B cell (primary cell): Measurements from ENCODE around the gene PRDM15. TPM values are rescaled to one million over a fixed set of nuclear protein-coding genes. Genes with fewer than 3 reads are reported as not detected.

Source experiments
- ATAC-seq: fragments of 200-7000 bp; cut with Tn5 transposase; one replicate; pipeline ENCODE4 v1.10.0; 2021; ENCODE audit warnings: low read depth, mild to moderate bottlenecking, moderate number of reproducible peaks, moderate library complexity
- CTCF ChIA-PET: fragments of 350-600 bp; sonication (Branson Sonifier 250); formaldehyde crosslinking; loops from one replicate; lab custom pipeline; 2021; ENCODE audit warnings: antibody characterized with exemption, inconsistent platforms; lab: Charles Lee
- POLR2A ChIA-PET: fragments of 350-600 bp; sonication (Branson Sonifier 250); formaldehyde crosslinking; loops from one replicate; lab custom pipeline; 2021; ENCODE audit warnings: antibody characterized with exemption; lab: Charles Lee
- DNase-seq: peaks from one replicate; pipeline ENCODE4 v3.0.0; 2013
- H2AFZ ChIP-seq: 2 replicates; pipeline ENCODE4 v1.6.1; 2012; ENCODE audit warnings: mild to moderate bottlenecking, low read depth, low read length; ENCODE audit not compliant: insufficient read depth, poor library complexity, severe bottlenecking
- H3K27ac ChIP-seq, 2 donors: 1 replicate in 1 of 2; 2 replicates in 1 of 2; pipeline ENCODE4 v1.5.1; 2012 to 2013; ENCODE audit warnings: low read length in 2 of 2, mild to moderate bottlenecking in 2 of 2, moderate library complexity in 1 of 2
- H3K27me3 ChIP-seq, 4 experiments: fragments of 200-600 bp in 1 of 4; sonication (generic) in 1 of 4; replicated peaks in 1 of 4; 1 replicate in 2 of 4; 2 replicates in 2 of 4; pipeline versions ENCODE4 v1.6.1 to v1.7.0; 2013 to 2016; ENCODE audit warnings: low read length in 3 of 4, mild to moderate bottlenecking in 2 of 4, mixed read lengths in 1 of 4, moderate library complexity in 1 of 4; ENCODE audit not compliant: insufficient read depth in 4 of 4, control insufficient read depth in 3 of 4; ENCODE audit errors: control extremely low read depth in 1 of 4
- H3K36me3 ChIP-seq, 2 experiments: replicated peaks in 1 of 2; 1 replicate in 1 of 2; 2 replicates in 1 of 2; pipeline versions ENCODE4 v1.6.1 to v1.7.1; 2013; ENCODE audit warnings: low read length in 1 of 2; ENCODE audit not compliant: insufficient read depth in 2 of 2, control insufficient read depth in 1 of 2; ENCODE audit errors: control extremely low read depth in 1 of 2, extremely low read depth in 1 of 2
- H3K4me1 ChIP-seq, 2 donors: fragments of 200-600 bp in 1 of 2; sonication (generic) in 1 of 2; 1 replicate in 1 of 2; 2 replicates in 1 of 2; pipeline versions ENCODE4 v1.5.1 to v1.6.1; 2013 to 2017; ENCODE audit warnings: low read length in 2 of 2; ENCODE audit not compliant: control insufficient read depth in 2 of 2, insufficient read depth in 2 of 2
- H3K4me2 ChIP-seq: replicated peaks from 2 replicates; pipeline ENCODE3; 2012; ENCODE audit warnings: mild to moderate bottlenecking, low read depth, low read length; ENCODE audit not compliant: poor library complexity, severe bottlenecking
- H3K4me3 ChIP-seq, 5 experiments: fragments of 200-600 bp in 1 of 5; sonication (generic) in 1 of 5; 1 replicate in 3 of 5; 2 replicates in 2 of 5; pipeline versions ENCODE4 v1.5.1 to v1.7.0; 2011 to 2016; ENCODE audit warnings: low read length in 4 of 5, mild to moderate bottlenecking in 4 of 5, low read depth in 2 of 5, control low read depth in 1 of 5, moderate library complexity in 1 of 5; ENCODE audit not compliant: insufficient read depth in 1 of 5; ENCODE audit errors: control extremely low read depth in 1 of 5, extremely low read depth in 1 of 5
- H3K79me2 ChIP-seq: fragments of 200-600 bp; sonication (generic); one replicate; pipeline ENCODE4 v1.6.0; 2016; ENCODE audit warnings: low read length; ENCODE audit not compliant: control insufficient read depth, insufficient read depth
- H3K9ac ChIP-seq: fragments of 200-600 bp; sonication (generic); 2 replicates; pipeline ENCODE4 v1.6.1; 2017; ENCODE audit warnings: mild to moderate bottlenecking, low read length, moderate library complexity
- H3K9me3 ChIP-seq, 3 donors: one replicate each; pipeline versions ENCODE4 v1.6.1 to v1.7.1; 2013; ENCODE audit warnings: low read length in 2 of 3; ENCODE audit not compliant: control insufficient read depth in 2 of 3, insufficient read depth in 1 of 3; ENCODE audit errors: control extremely low read depth in 1 of 3
- H4K20me1 ChIP-seq: 2 replicates; pipeline ENCODE4 v1.6.0; 2012; ENCODE audit warnings: mild to moderate bottlenecking, low read length; ENCODE audit not compliant: insufficient read depth, control insufficient read depth, poor library complexity, severe bottlenecking
- H3K27ac Mint-ChIP-seq: one replicate; pipeline ENCODE4 v1.8.0; 2021; ENCODE audit warnings: mixed read lengths
- H3K27me3 Mint-ChIP-seq: one replicate; pipeline ENCODE4 v1.8.0; 2021; ENCODE audit warnings: mixed read lengths
- H3K4me1 Mint-ChIP-seq: one replicate; pipeline ENCODE4 v1.8.0; 2021; ENCODE audit warnings: mixed read lengths
- H3K4me3 Mint-ChIP-seq: one replicate; pipeline ENCODE4 v1.8.0; 2021; ENCODE audit warnings: mixed read lengths
- H3K9me3 Mint-ChIP-seq: one replicate; pipeline ENCODE4 v1.8.0; 2022; ENCODE audit warnings: mixed read lengths; ENCODE audit not compliant: insufficient read depth
- EZH2 ChIP-seq: IDR thresholded peaks from 2 replicates; pipeline ENCODE4 v1.6.1; 2012; ENCODE audit warnings: borderline replicate concordance, low read depth, mild to moderate bottlenecking, moderate library complexity, low read length; ENCODE audit not compliant: insufficient read depth, poor library complexity, severe bottlenecking
- WGBS: methylation state at CpG from one replicate; pipeline ENCODE4 v1.1.5; 2013; ENCODE audit warnings: missing lambda C conversion rate; ENCODE audit not compliant: insufficient coverage; 5-methylcytosine and 5-hydroxymethylcytosine counted together
- intact Hi-C: fragments of 100-400 bp; cut with micrococcal nuclease; formaldehyde crosslinking; loops from one replicate; pipeline ENCODE4 v1.10.0; 2022
- polyA plus RNA-seq: library from polyadenylated mRNA; depleted of rRNA; stranded (reverse); fragments of >200 nt; gene quantifications from 2 replicates; pipeline ENCODE4 v1.2.3, GENCODE V29; 2012
- total RNA-seq, 2 donors: library from RNA; stranded (reverse); fragments of 120-200 nt in 1 of 2; gene quantifications; 1 replicate in 1 of 2; 2 replicates in 1 of 2; pipeline versions ENCODE4 v1.2.3 to v1.2.4, GENCODE V29; 2013 to 2022
- TF ChIP-seq, protein P1 (sequence below): fragments of 200-600 bp; IDR thresholded peaks from one replicate; pipeline ENCODE4 v1.8.0; 2022; ENCODE audit warnings: antibody characterized with exemption, mild to moderate bottlenecking

PRDM15 gene
- total and polyA plus RNA-seq, 2 donors (not counting 1 experiment from before 2014, with no cell fraction given): 21.3 to 29.2 TPM

- no peaks in the 10 kb centered on the region for H3K27me3 ChIP-seq
- H3K9me3 ChIP-seq: no peaks in the 10 kb centered on the region
- H3K4me1 Mint-ChIP-seq: peaks cover 66% of the 10 kb centered on the region
- no peak for DNase-seq
- H3K27me3 Mint-ChIP-seq: no peaks in the 10 kb centered on the region
- peaks cover 44% of the 10 kb centered on the region for H4K20me1 ChIP-seq
- peak overlapping the region; percentile 73 for H3K4me3 Mint-ChIP-seq
- no peak for ATAC-seq
- CTCF ChIA-PET: no interaction called here
- TF ChIP-seq EZH2: no peak
- TF ChIP-seq, protein P1, sequence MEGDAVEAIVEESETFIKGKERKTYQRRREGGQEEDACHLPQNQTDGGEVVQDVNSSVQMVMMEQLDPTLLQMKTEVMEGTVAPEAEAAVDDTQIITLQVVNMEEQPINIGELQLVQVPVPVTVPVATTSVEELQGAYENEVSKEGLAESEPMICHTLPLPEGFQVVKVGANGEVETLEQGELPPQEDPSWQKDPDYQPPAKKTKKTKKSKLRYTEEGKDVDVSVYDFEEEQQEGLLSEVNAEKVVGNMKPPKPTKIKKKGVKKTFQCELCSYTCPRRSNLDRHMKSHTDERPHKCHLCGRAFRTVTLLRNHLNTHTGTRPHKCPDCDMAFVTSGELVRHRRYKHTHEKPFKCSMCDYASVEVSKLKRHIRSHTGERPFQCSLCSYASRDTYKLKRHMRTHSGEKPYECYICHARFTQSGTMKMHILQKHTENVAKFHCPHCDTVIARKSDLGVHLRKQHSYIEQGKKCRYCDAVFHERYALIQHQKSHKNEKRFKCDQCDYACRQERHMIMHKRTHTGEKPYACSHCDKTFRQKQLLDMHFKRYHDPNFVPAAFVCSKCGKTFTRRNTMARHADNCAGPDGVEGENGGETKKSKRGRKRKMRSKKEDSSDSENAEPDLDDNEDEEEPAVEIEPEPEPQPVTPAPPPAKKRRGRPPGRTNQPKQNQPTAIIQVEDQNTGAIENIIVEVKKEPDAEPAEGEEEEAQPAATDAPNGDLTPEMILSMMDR: no peak
- H3K27ac Mint-ChIP-seq: peak overlapping the region; percentile 66
- H3K36me3 ChIP-seq: peaks cover 0 to 5% of the 10 kb centered on the region in 2 experiments
- H3K4me1 ChIP-seq: peaks cover 32 to 53% of the 10 kb centered on the region in 2 donors
- peaks cover 68% of the 10 kb centered on the region for H3K79me2 ChIP-seq
- H3K4me3 ChIP-seq: no peak overlapping the region
- H3K27ac ChIP-seq: no peak overlapping the region
- no peak overlapping the region for H3K9ac ChIP-seq
- 81% methylated on average over 7 of the region's 10 CpGs for WGBS
- peak overlapping the region; percentile 52 for H3K4me2 ChIP-seq
- POLR2A ChIA-PET: no interaction called here
- peak overlapping the region; percentile 31 for H2AFZ ChIP-seq
- H3K9me3 Mint-ChIP-seq: no peaks in the 10 kb centered on the region
- intact Hi-C loops: loop anchor here (5.0 to 10.0 kb wide), 3 partner anchors 32 to 253 kb away; no protein-coding TSS in a partner anchor
Measured at GRCh38 chr21:41864311-41865001, 14.7 kb downstream of the PRDM15 start.

GRCh38 chr21:41863439-41863740, 15.8 kb downstream of the PRDM15 start:
- H3K4me1 Mint-ChIP-seq: peaks cover 59% of the 10 kb centered on the region
- Histone ChIP-seq H3K4me2 (peak overlapping the region; percentile 52), H2AFZ (no peak overlapping the region), H3K27ac (peak overlapping the region in 1 of 2 donors; percentile 6), H3K79me2 (peaks cover 66% of the 10 kb centered on the region), H3K4me3 (no peak overlapping the region), H3K9me3 (no peaks in the 10 kb centered on the region), H4K20me1 (peaks cover 44% of the 10 kb centered on the region), H3K4me1 (peaks cover 24 to 46% of the 10 kb centered on the region in 2 donors), H3K9ac (no peak overlapping the region), H3K36me3 (peaks cover 0 to 12% of the 10 kb centered on the region in 2 experiments), H3K27me3 (no peaks in the 10 kb centered on the region)
- H3K4me3 Mint-ChIP-seq: peak overlapping the region; percentile 67
- DNase-seq (no peak), ATAC-seq (peak; percentile 10)
- ChIA-PET POLR2A (no interaction called here), CTCF (interaction anchor here (1.8 kb wide), 1 partner anchor 47 kb away, joined by 4 read pairs; no protein-coding TSS in a partner anchor)
- 44% methylated on average over 4 of the region's 4 CpGs for WGBS
- no peaks in the 10 kb centered on the region for H3K27me3 Mint-ChIP-seq
- intact Hi-C loops: loop anchor here (10.0 kb wide), 1 partner anchor 141 kb away; no protein-coding TSS in a partner anchor
- H3K27ac Mint-ChIP-seq: peak overlapping the region; percentile 54
- TF ChIP-seq EZH2: no peak
- TF ChIP-seq, protein P1: no peak
- H3K9me3 Mint-ChIP-seq: no peaks in the 10 kb centered on the region
